SK-N-MC (cell line): ENCODE results near the gene KIAA0408.
"Not testable (repeated sequence)": the region's sequence is repeated elsewhere in the genome, so short reads cannot be mapped to it uniquely, and the experiment has no call there.

ENCODE experiments used
- EZH2 ChIP-seq: fragments of 200-600 bp; sonication (generic); IDR thresholded peaks from one replicate; pipeline ENCODE4 v1.6.1; 2017; ENCODE audit warnings: antibody characterized with exemption
- POLR2AphosphoS5 ChIP-seq: IDR thresholded peaks from 2 replicates; pipeline ENCODE4 v1.6.1; 2012; ENCODE audit warnings: mild to moderate bottlenecking, low read depth, low read length, borderline replicate concordance

DNA sequence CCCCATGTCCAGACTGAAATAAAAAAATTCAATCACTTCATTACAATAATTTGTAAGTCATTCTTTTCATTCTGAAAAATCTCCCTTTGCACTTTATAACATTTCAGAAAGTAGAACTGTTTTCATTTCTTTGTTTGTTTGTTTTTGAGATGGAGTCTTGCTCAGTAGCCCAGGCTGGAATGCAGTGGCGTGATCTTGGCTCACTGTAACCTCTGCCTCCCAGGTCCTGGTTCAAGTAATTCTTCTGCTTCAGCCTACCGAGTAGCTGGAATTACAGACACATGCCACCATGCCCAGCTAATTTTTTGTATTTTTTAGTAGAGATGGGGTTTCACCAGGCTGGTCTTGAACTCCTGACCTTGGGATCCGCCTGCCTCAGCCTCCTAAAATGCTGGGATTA is 38.0 kb downstream of the KIAA0408 start:
- not testable (repeated sequence) for TF ChIP-seq POLR2AphosphoS5, EZH2
